Stomach (tissue), 4 donors: ENCODE data around the gene ROCK2.

Source experiments
- POLR2A ChIP-seq, 4 donors: fragments of 450-650 bp; IDR thresholded peaks; one replicate each; pipeline ENCODE4 v1.6.1; 2016; ENCODE audit warnings: antibody characterized with exemption in 4 of 4, control low read depth in 2 of 4, mild to moderate bottlenecking in 1 of 4, moderate library complexity in 1 of 4
- POLR2AphosphoS5 ChIP-seq, 3 donors: sonication (generic); formaldehyde crosslinking; IDR thresholded peaks; one replicate each; pipeline ENCODE4 v1.6.1; 2016; ENCODE audit warnings: antibody characterized with exemption in 3 of 3

- TF ChIP-seq POLR2A (IDR thresholded peaks at IDR 0.05) (no peak), POLR2AphosphoS5 (IDR thresholded peaks at IDR 0.05) (no peak)
These were observed 31.6 kb upstream of the ROCK2 start for GRCh38 chr2:11376071-11376470.
